ENCODE results near the gene ZDHHC14.

ZDHHC14 gene

GRCh38 chr6:157637941-157638662 is 257.1 kb downstream of the ZDHHC14 start:
- H2AFZ ChIP-seq (ENCODE audit: low read depth), result no peak overlapping the region
- no peak overlapping the region for H3K27ac ChIP-seq
- no peak overlapping the region for H3K4me2 ChIP-seq
- H3K79me2 ChIP-seq (ENCODE audit: insufficient read depth, low read depth), result no peaks in the 10 kb centered on the region
- H3K36me3 ChIP-seq (ENCODE audit: insufficient read depth), result no peaks in the 10 kb centered on the region
- H3K4me1 ChIP-seq (ENCODE audit: low read depth, poor library complexity, severe bottlenecking), result no peaks in the 10 kb centered on the region
- no peak overlapping the region for H3K4me3 ChIP-seq (IDR thresholded peaks at IDR 0.05; ENCODE audit: insufficient read depth, low read depth, low read length)
- no peak for TF ChIP-seq CTCF (conservative IDR thresholded peaks at IDR 0.05; ENCODE audit: low read depth, low read length)
- no peaks in the 10 kb centered on the region for H3K27me3 ChIP-seq (ENCODE audit: insufficient read depth, low read depth)
- H4K20me1 ChIP-seq (ENCODE audit: insufficient read depth), result no peaks in the 10 kb centered on the region
- no peak overlapping the region for H3K9ac ChIP-seq

GRCh38 chr6:157638779-157639178 is 257.8 kb downstream of the ZDHHC14 start:
- no peak overlapping the region for H3K4me3 ChIP-seq (IDR thresholded peaks at IDR 0.05; ENCODE audit: insufficient read depth, low read depth, low read length)
- no peak overlapping the region for H3K4me2 ChIP-seq
- H3K9ac ChIP-seq, result no peak overlapping the region
- no peaks in the 10 kb centered on the region for H3K4me1 ChIP-seq (ENCODE audit: low read depth, poor library complexity, severe bottlenecking)
- no peak overlapping the region for H3K27ac ChIP-seq
- H4K20me1 ChIP-seq (ENCODE audit: insufficient read depth), result no peaks in the 10 kb centered on the region
- H2AFZ ChIP-seq (ENCODE audit: low read depth), result no peak overlapping the region
- no peak for TF ChIP-seq CTCF (conservative IDR thresholded peaks at IDR 0.05; ENCODE audit: low read depth, low read length)
- no peaks in the 10 kb centered on the region for H3K27me3 ChIP-seq (ENCODE audit: insufficient read depth, low read depth)
- no peaks in the 10 kb centered on the region for H3K79me2 ChIP-seq (ENCODE audit: insufficient read depth, low read depth)
- H3K36me3 ChIP-seq (ENCODE audit: insufficient read depth), result no peaks in the 10 kb centered on the region

GRCh38 chr6:157640746-157641451 is 259.9 kb downstream of the ZDHHC14 start:
- H4K20me1 ChIP-seq (ENCODE audit: insufficient read depth), result no peaks in the 10 kb centered on the region
- no peak for TF ChIP-seq CTCF (conservative IDR thresholded peaks at IDR 0.05; ENCODE audit: low read depth, low read length)
- H3K36me3 ChIP-seq (ENCODE audit: insufficient read depth), result no peaks in the 10 kb centered on the region
- H3K27ac ChIP-seq, result no peak overlapping the region
- H2AFZ ChIP-seq (ENCODE audit: low read depth), result no peak overlapping the region
- H3K4me1 ChIP-seq (ENCODE audit: low read depth, poor library complexity, severe bottlenecking), result no peaks in the 10 kb centered on the region
- H3K4me2 ChIP-seq, result no peak overlapping the region
- H3K79me2 ChIP-seq (ENCODE audit: insufficient read depth, low read depth), result no peaks in the 10 kb centered on the region
- H3K27me3 ChIP-seq (ENCODE audit: insufficient read depth, low read depth), result no peaks in the 10 kb centered on the region
- no peak overlapping the region for H3K4me3 ChIP-seq (IDR thresholded peaks at IDR 0.05; ENCODE audit: insufficient read depth, low read depth, low read length)
- H3K9ac ChIP-seq, result no peak overlapping the region

GRCh38 chr6:157641837-157642236 is 260.8 kb downstream of the ZDHHC14 start:
- H3K36me3 ChIP-seq (ENCODE audit: insufficient read depth), result no peaks in the 10 kb centered on the region
- no peak overlapping the region for H3K27ac ChIP-seq
- H3K27me3 ChIP-seq (ENCODE audit: insufficient read depth, low read depth), result no peaks in the 10 kb centered on the region
- no peak overlapping the region for H3K4me2 ChIP-seq
- no peak overlapping the region for H3K9ac ChIP-seq
- H3K4me3 ChIP-seq (IDR thresholded peaks at IDR 0.05; ENCODE audit: insufficient read depth, low read depth, low read length), result no peak overlapping the region
- TF ChIP-seq CTCF (conservative IDR thresholded peaks at IDR 0.05; ENCODE audit: low read depth, low read length), result no peak
- no peaks in the 10 kb centered on the region for H4K20me1 ChIP-seq (ENCODE audit: insufficient read depth)
- H3K4me1 ChIP-seq (ENCODE audit: low read depth, poor library complexity, severe bottlenecking), result no peaks in the 10 kb centered on the region
- H3K79me2 ChIP-seq (ENCODE audit: insufficient read depth, low read depth), result no peaks in the 10 kb centered on the region
- no peak overlapping the region for H2AFZ ChIP-seq (ENCODE audit: low read depth)
